Measurements from ENCODE around the gene TMED4. TPM values are rescaled to one million over a fixed set of nuclear protein-coding genes. Genes with fewer than 3 reads are reported as not detected.

Gene TMED4
- total RNA-seq, 1 experiment from 2014 or later: 124 TPM

- in situ Hi-C loops (cut with HindIII; ENCODE audit: low sequenced_read_pairs): no loop called here
- DNase-seq (ENCODE audit: low spot score): no peak
Measured at GRCh38 chr7:44531421-44532380, 50.3 kb downstream of the TMED4 start.

GRCh38 chr7:44530990-44531389 lies 51.0 kb downstream of the TMED4 start:
- no peak for DNase-seq (ENCODE audit: low spot score)
- in situ Hi-C loops (cut with HindIII; ENCODE audit: low sequenced_read_pairs): no loop called here

Other genes starting within 250 kb of the TMED4 start
- gene NUDCD3, start 91.6 kb downstream of the TMED4 start, total RNA-seq (2014; rRNA removed; shearing (Covaris generic)): 9.0 and 17.3 TPM in 2 replicates
- not detected in 2 replicates for gene NPC1L1, start 40.9 kb downstream of the TMED4 start, total RNA-seq (2014; rRNA removed; shearing (Covaris generic))
- gene DDX56, start 8.3 kb downstream of the TMED4 start, total RNA-seq (2014; rRNA removed; shearing (Covaris generic)): 101 and 124 TPM in 2 replicates
- gene OGDH, start 24.4 kb upstream of the TMED4 start, total RNA-seq (2014; rRNA removed; shearing (Covaris generic)): 66.4 and 78.8 TPM in 2 replicates
- 0.92 and 2.3 TPM in 2 replicates for gene ZMIZ2, start 166.6 kb upstream of the TMED4 start, total RNA-seq (2014; rRNA removed; shearing (Covaris generic))
- 4,753 and 4,999 TPM in 2 replicates for gene PPIA, start 214.4 kb upstream of the TMED4 start, total RNA-seq (2014; rRNA removed; shearing (Covaris generic))

Measured in G401 (cell line).